ENCODE measurements around the gene JMJD8.
A peak's percentile ranks its signal among the peaks of the same experiment; 100 is the strongest.

JMJD8 gene

GRCh38 chr16:672851-673250 is 11.3 kb downstream of the JMJD8 start:
- CTCF ChIA-PET, result no interaction called here
- no peak for TF ChIP-seq ZNF792 (tag by site-specific recombination; IDR thresholded peaks at IDR 0.05)
- no peak for TF ChIP-seq ZNF629 (tag by site-specific recombination; IDR thresholded peaks at IDR 0.05)
- no peak for TF ChIP-seq ZNF354C (tag by site-specific recombination; IDR thresholded peaks at IDR 0.05; ENCODE audit: borderline replicate concordance, low read depth)
- TF ChIP-seq ZNF585B (tag by site-specific recombination; IDR thresholded peaks at IDR 0.05), result no peak
- TF ChIP-seq ZNF645 (tag by site-specific recombination; IDR thresholded peaks at IDR 0.05), result no peak
- no peak for TF ChIP-seq ZNF24 (tag by site-specific recombination; IDR thresholded peaks at IDR 0.05)
- peak; percentile 57; the same call in 1 of the 2 replicates for TF ChIP-seq HIC1 (tag by site-specific recombination; IDR thresholded peaks at IDR 0.05)
- no peak for TF ChIP-seq YY1 (tag by site-specific recombination; IDR thresholded peaks at IDR 0.05)
- TF ChIP-seq ZBTB26 (tag by site-specific recombination; optimal IDR thresholded peaks at IDR 0.05), result peak; percentile 12
- no peak for TF ChIP-seq ZNF266 (tag by site-specific recombination; IDR thresholded peaks at IDR 0.05; ENCODE audit: low read depth)
- no peak for TF ChIP-seq ZNF398 (tag by site-specific recombination; IDR thresholded peaks at IDR 0.05)
- TF ChIP-seq ZNF19 (tag by site-specific recombination; IDR thresholded peaks at IDR 0.05; ENCODE audit: low read depth), result no peak
- no peak for TF ChIP-seq ZNF184 (tag by site-specific recombination; IDR thresholded peaks at IDR 0.05)
- H3K36me3 ChIP-seq (ENCODE audit: control insufficient read depth in 2 of 2, insufficient read depth in 1 of 2, low read length in 2 of 2), result peaks cover 0 to 65% of the 10 kb centered on the region in 2 experiments; a peak in 1 of 3 replicates
- H3K9me3 ChIP-seq (ENCODE audit: control insufficient read depth, insufficient read depth, low read depth, low read length), result no peaks in the 10 kb centered on the region
- no peak overlapping the region for H3K27ac ChIP-seq (ENCODE audit: extremely low read depth, low read depth, low read length)
- POLR2A ChIA-PET, result interaction anchor here (1.3 to 6.7 kb wide), 2 partner anchors 8 to 17 kb away, joined by 3 to 57 read pairs; partner anchors contain the start of genes STUB1 and WDR24
- no peak overlapping the region for H3K4me3 ChIP-seq (ENCODE audit: low read depth, low read length)
- H3K4me1 ChIP-seq (ENCODE audit: control insufficient read depth, insufficient read depth, low read length), result no peaks in the 10 kb centered on the region

GRCh38 chr16:672371-672770 is 11.8 kb downstream of the JMJD8 start:
- H3K27ac ChIP-seq (ENCODE audit: extremely low read depth, low read depth, low read length), result no peak overlapping the region
- no peaks in the 10 kb centered on the region for H3K4me1 ChIP-seq (ENCODE audit: control insufficient read depth, insufficient read depth, low read length)
- peaks cover 0 to 65% of the 10 kb centered on the region in 2 experiments; a peak in 1 of 3 replicates for H3K36me3 ChIP-seq (ENCODE audit: control insufficient read depth in 2 of 2, insufficient read depth in 1 of 2, low read length in 2 of 2)
- CTCF ChIA-PET, result interaction anchor here (0.6 kb wide), 1 partner anchor 48 kb away, joined by 4 read pairs; no protein-coding TSS in a partner anchor
- H3K9me3 ChIP-seq (ENCODE audit: control insufficient read depth, insufficient read depth, low read depth, low read length), result no peaks in the 10 kb centered on the region
- POLR2A ChIA-PET, result interaction anchor here (6.7 kb wide), 1 partner anchor 9 kb away, joined by 57 read pairs; the partner anchor contains the start of gene STUB1
- H3K4me3 ChIP-seq (ENCODE audit: low read depth, low read length), result no peak overlapping the region
- TF ChIP-seq ZNF280C (tag by site-specific recombination; IDR thresholded peaks at IDR 0.05) (no peak), GLIS1 (tag by site-specific recombination; IDR thresholded peaks at IDR 0.05) (no peak), ZNF19 (tag by site-specific recombination; IDR thresholded peaks at IDR 0.05; ENCODE audit: low read depth) (no peak), OVOL3 (tag by site-specific recombination; IDR thresholded peaks at IDR 0.05) (no peak), ZFP37 (tag by site-specific recombination; IDR thresholded peaks at IDR 0.05) (no peak), SALL2 (tag by site-specific recombination; IDR thresholded peaks at IDR 0.05; ENCODE audit: borderline replicate concordance) (no peak), ZNF768 (tag by site-specific recombination; IDR thresholded peaks at IDR 0.05) (no peak), ZNF843 (tag by site-specific recombination; IDR thresholded peaks at IDR 0.05) (no peak), ZNF341 (tag by site-specific recombination; IDR thresholded peaks at IDR 0.05; ENCODE audit: low read depth) (no peak), ZNF169 (tag by site-specific recombination; IDR thresholded peaks at IDR 0.05) (no peak), ZNF426 (tag by site-specific recombination; IDR thresholded peaks at IDR 0.05) (no peak), ZNF398 (tag by site-specific recombination; IDR thresholded peaks at IDR 0.05) (no peak)

Measured in HEK293 (cell line).